Measurements from ENCODE around the gene MVB12B. TPM values are rescaled to one million over a fixed set of nuclear protein-coding genes. Genes with fewer than 3 reads are reported as not detected.

Gene MVB12B
- total and polyA plus RNA-seq, 2 of the 13 experiments (the other 11 are each of a cell fraction or from before 2014, with no cell fraction given): 12.1 to 30.1 TPM

DNA sequence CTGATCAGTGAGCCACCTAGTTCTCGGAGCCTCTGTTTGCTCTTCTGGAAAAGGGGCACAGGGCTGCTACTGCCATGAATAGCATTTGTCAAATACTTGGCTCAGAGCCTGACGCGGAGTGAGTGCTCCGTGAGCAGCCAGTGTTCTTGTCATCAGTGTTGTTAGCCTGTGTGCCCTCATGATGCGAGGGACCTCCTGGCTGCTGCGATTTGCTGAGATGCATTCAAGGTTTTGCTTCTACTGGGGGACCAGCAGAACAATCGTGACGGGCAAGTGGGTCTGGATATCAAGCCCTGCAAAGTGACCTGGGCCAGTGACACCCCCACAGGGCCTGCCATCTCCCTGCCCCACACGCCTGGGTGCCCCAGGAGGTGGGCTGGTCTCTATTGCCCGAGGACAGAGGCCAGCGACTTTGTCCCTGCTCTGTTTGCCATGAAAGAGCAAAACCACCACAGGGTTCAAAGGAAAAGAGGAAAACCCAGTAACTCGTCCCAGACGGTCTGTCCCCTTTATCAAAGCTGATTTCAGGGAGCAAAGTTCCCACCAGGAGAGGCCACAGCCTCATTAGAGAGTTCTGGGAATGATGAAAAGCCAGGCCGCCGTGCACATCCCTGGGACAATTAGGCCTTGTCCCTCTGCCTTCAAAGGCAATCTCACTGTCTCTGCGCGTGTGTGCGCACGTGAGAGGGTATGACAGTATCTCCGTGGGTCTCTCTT lies 200.6 kb downstream of the MVB12B start (continued):
- TF ChIP-seq ISL2 (CRISPR knock-in tag; IDR thresholded peaks at IDR 0.05): peak; percentile 95
- TF ChIP-seq ZFAT (CRISPR knock-in tag; conservative IDR thresholded peaks at IDR 0.05): no peak
- peak; percentile 71 for TF ChIP-seq ETV5 (CRISPR knock-in tag; IDR thresholded peaks at IDR 0.05; ENCODE audit: borderline replicate concordance)
- 0 out of 2 replicates have a peak, but pooled peaks have one; percentile 62 for TF ChIP-seq ZMAT3 (CRISPR knock-in tag; conservative IDR thresholded peaks at IDR 0.05)
- TF ChIP-seq, protein P1, sequence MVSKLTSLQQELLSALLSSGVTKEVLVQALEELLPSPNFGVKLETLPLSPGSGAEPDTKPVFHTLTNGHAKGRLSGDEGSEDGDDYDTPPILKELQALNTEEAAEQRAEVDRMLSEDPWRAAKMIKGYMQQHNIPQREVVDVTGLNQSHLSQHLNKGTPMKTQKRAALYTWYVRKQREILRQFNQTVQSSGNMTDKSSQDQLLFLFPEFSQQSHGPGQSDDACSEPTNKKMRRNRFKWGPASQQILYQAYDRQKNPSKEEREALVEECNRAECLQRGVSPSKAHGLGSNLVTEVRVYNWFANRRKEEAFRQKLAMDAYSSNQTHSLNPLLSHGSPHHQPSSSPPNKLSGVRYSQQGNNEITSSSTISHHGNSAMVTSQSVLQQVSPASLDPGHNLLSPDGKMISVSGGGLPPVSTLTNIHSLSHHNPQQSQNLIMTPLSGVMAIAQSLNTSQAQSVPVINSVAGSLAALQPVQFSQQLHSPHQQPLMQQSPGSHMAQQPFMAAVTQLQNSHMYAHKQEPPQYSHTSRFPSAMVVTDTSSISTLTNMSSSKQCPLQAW (CRISPR knock-in tag; IDR thresholded peaks at IDR 0.05): peak; percentile 52
- TF ChIP-seq, protein P2, sequence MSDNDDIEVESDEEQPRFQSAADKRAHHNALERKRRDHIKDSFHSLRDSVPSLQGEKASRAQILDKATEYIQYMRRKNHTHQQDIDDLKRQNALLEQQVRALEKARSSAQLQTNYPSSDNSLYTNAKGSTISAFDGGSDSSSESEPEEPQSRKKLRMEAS (IDR thresholded peaks at IDR 0.05): peak; percentile 65
- no peak for TF ChIP-seq NR3C1 (CRISPR knock-in tag; IDR thresholded peaks at IDR 0.05)
- TF ChIP-seq HOXD1 (CRISPR knock-in tag; IDR thresholded peaks at IDR 0.05): 0 out of 2 replicates have a peak, but pooled peaks have one; percentile 59
- no peak for TF ChIP-seq SRSF9 (IDR thresholded peaks at IDR 0.05; ENCODE audit: borderline replicate concordance, insufficient read depth, low read depth, low read length, poor library complexity, severe bottlenecking)
- TF ChIP-seq MED13 (CRISPR knock-in tag; IDR thresholded peaks at IDR 0.05): peak; percentile 86; the same call in 1 of the 2 replicates
- TF ChIP-seq MXI1 (IDR thresholded peaks at IDR 0.05; ENCODE audit: borderline replicate concordance, low read depth, low read length): no peak
- TF ChIP-seq EP300 (IDR thresholded peaks at IDR 0.05; ENCODE audit: low read depth in 2 of 2, low read length in 2 of 2): peak in 1 of 2 experiments; percentile 95; a peak in 3 of 4 replicates
- peak; percentile 94 for TF ChIP-seq EP300 (CRISPR knock-in tag; IDR thresholded peaks at IDR 0.05; ENCODE audit: borderline replicate concordance)
- peak; percentile 87 for TF ChIP-seq RXRA (CRISPR knock-in tag; IDR thresholded peaks at IDR 0.05)
- TF ChIP-seq, protein P3, sequence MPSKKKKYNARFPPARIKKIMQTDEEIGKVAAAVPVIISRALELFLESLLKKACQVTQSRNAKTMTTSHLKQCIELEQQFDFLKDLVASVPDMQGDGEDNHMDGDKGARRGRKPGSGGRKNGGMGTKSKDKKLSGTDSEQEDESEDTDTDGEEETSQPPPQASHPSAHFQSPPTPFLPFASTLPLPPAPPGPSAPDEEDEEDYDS (CRISPR knock-in tag; IDR thresholded peaks at IDR 0.05): peak; percentile 57
- TF ChIP-seq ZNF124 (CRISPR knock-in tag; IDR thresholded peaks at IDR 0.05): peak; percentile 44; the same call in 1 of the 2 replicates
- TF ChIP-seq TCF7 (IDR thresholded peaks at IDR 0.05; ENCODE audit: low read depth): peak; percentile 96
- TF ChIP-seq, protein P4, sequence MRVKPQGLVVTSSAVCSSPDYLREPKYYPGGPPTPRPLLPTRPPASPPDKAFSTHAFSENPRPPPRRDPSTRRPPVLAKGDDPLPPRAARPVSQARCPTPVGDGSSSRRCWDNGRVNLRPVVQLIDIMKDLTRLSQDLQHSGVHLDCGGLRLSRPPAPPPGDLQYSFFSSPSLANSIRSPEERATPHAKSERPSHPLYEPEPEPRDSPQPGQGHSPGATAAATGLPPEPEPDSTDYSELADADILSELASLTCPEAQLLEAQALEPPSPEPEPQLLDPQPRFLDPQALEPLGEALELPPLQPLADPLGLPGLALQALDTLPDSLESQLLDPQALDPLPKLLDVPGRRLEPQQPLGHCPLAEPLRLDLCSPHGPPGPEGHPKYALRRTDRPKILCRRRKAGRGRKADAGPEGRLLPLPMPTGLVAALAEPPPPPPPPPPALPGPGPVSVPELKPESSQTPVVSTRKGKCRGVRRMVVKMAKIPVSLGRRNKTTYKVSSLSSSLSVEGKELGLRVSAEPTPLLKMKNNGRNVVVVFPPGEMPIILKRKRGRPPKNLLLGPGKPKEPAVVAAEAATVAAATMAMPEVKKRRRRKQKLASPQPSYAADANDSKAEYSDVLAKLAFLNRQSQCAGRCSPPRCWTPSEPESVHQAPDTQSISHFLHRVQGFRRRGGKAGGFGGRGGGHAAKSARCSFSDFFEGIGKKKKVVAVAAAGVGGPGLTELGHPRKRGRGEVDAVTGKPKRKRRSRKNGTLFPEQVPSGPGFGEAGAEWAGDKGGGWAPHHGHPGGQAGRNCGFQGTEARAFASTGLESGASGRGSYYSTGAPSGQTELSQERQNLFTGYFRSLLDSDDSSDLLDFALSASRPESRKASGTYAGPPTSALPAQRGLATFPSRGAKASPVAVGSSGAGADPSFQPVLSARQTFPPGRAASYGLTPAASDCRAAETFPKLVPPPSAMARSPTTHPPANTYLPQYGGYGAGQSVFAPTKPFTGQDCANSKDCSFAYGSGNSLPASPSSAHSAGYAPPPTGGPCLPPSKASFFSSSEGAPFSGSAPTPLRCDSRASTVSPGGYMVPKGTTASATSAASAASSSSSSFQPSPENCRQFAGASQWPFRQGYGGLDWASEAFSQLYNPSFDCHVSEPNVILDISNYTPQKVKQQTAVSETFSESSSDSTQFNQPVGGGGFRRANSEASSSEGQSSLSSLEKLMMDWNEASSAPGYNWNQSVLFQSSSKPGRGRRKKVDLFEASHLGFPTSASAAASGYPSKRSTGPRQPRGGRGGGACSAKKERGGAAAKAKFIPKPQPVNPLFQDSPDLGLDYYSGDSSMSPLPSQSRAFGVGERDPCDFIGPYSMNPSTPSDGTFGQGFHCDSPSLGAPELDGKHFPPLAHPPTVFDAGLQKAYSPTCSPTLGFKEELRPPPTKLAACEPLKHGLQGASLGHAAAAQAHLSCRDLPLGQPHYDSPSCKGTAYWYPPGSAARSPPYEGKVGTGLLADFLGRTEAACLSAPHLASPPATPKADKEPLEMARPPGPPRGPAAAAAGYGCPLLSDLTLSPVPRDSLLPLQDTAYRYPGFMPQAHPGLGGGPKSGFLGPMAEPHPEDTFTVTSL (CRISPR knock-in tag; IDR thresholded peaks at IDR 0.05; ENCODE audit: borderline replicate concordance): peak; percentile 51; the same call in 1 of the 2 replicates
- TF ChIP-seq, protein P5, sequence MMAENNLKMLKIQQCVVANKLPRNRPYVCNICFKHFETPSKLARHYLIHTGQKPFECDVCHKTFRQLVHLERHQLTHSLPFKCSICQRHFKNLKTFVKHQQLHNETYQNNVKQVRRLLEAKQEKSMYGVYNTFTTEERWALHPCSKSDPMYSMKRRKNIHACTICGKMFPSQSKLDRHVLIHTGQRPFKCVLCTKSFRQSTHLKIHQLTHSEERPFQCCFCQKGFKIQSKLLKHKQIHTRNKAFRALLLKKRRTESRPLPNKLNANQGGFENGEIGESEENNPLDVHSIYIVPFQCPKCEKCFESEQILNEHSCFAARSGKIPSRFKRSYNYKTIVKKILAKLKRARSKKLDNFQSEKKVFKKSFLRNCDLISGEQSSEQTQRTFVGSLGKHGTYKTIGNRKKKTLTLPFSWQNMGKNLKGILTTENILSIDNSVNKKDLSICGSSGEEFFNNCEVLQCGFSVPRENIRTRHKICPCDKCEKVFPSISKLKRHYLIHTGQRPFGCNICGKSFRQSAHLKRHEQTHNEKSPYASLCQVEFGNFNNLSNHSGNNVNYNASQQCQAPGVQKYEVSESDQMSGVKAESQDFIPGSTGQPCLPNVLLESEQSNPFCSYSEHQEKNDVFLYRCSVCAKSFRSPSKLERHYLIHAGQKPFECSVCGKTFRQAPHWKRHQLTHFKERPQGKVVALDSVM (CRISPR knock-in tag; IDR thresholded peaks at IDR 0.05): peak; percentile 78
- 0 out of 2 replicates have a peak, but pooled peaks have one; percentile 65 for TF ChIP-seq ZNF772 (CRISPR knock-in tag; IDR thresholded peaks at IDR 0.05)
